OCI-LY3 (cell line): Measurements from ENCODE around the gene COG3.
A peak's percentile ranks its signal among the peaks of the same experiment; 100 is the strongest.

Source experiments
- H2AFZ ChIP-seq: fragments of 200-600, 300-600 bp; shearing (Covaris generic); 2 replicates; pipeline ENCODE4 v1.6.0; 2014; ENCODE audit warnings: antibody characterized with exemption, low read depth, low read length
- H3K27ac ChIP-seq: fragments of 200-600, 300-600 bp; sonication (generic); 2 replicates; pipeline ENCODE4 v1.5.1; 2014; ENCODE audit warnings: mild to moderate bottlenecking, low read length, moderate library complexity, mixed read lengths
- H3K27me3 ChIP-seq: fragments of 200-600, 300-600 bp; sonication (generic); 2 replicates; pipeline ENCODE4 v1.6.1; 2014; ENCODE audit warnings: low read depth, low read length, mixed read lengths
- H3K36me3 ChIP-seq: fragments of 200-600, 300-600 bp; sonication (generic); replicated peaks from 2 replicates; pipeline ENCODE3; 2014; ENCODE audit warnings: low read depth, low read length, mixed read lengths
- H3K4me1 ChIP-seq: fragments of 300-600, 200-600 bp; sonication (generic); 2 replicates; pipeline ENCODE4 v1.6.1; 2014; ENCODE audit warnings: low read length, mixed read lengths
- H3K4me2 ChIP-seq: fragments of 200-600, 300-600 bp; sonication (generic); 2 replicates; pipeline ENCODE4 v1.6.1; 2014; ENCODE audit warnings: low read length, mixed read lengths
- H3K4me3 ChIP-seq: fragments of 300-600, 200-600 bp; sonication (generic); 2 replicates; pipeline ENCODE4 v1.5.1; 2014; ENCODE audit warnings: antibody characterized with exemption, mild to moderate bottlenecking, low read length, moderate library complexity
- H3K79me2 ChIP-seq: fragments of 300-600, 200-600 bp; shearing (Covaris generic); 2 replicates; pipeline ENCODE4 v1.6.1; 2014; ENCODE audit warnings: mild to moderate bottlenecking, low read length, mixed read lengths
- H3K9ac ChIP-seq: fragments of 300-600, 200-600 bp; shearing (Covaris generic); 2 replicates; pipeline ENCODE4 v1.6.0; 2014; ENCODE audit warnings: mild to moderate bottlenecking, low read length, moderate library complexity
- H3K9me3 ChIP-seq: fragments of 200-600, 300-600 bp; shearing (Covaris generic); 2 replicates; pipeline ENCODE4 v1.6.1; 2014; ENCODE audit warnings: low read length, mixed read lengths; ENCODE audit not compliant: insufficient read depth
- H4K20me1 ChIP-seq: fragments of 200-600, 300-600 bp; sonication (generic); 2 replicates; pipeline ENCODE4 v1.6.1; 2016; ENCODE audit warnings: low read length, mixed read lengths; ENCODE audit not compliant: insufficient read depth
- EZH2phosphoT487 ChIP-seq: fragments of 200-600 bp; shearing (Covaris generic); IDR thresholded peaks from 2 replicates; pipeline ENCODE4 v1.6.1; 2018; ENCODE audit warnings: antibody characterized with exemption, mixed run types, low read depth
- TF ChIP-seq, protein P1 (sequence below): fragments of 200-600, 300-600 bp; sonication (generic); IDR thresholded peaks from 2 replicates; pipeline ENCODE4 v1.5.1; 2014; ENCODE audit warnings: antibody characterized with exemption, low read length, low read depth

Gene COG3

DNA sequence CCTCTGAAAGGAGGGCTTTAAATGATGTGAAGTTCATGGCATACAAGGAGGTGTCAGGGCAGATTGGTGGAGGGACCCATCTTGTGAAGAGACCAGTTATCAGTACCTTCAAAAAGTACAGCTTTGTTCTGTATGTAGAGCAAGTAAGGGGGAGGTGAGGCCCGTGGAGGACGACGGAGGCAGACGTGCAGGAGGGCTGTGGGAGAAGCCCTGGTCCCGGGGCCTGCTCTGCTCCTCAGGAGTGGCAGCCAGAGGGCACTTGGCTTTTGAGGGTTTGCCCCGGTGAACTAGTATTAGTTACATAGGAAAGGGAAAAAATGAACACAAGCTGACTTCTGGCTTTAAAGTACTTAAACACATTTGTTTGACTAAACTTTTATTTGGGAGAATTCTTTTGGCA lies 42.1 kb downstream of the COG3 start:
- TF ChIP-seq EZH2phosphoT487, result no peak
- TF ChIP-seq, protein P1, sequence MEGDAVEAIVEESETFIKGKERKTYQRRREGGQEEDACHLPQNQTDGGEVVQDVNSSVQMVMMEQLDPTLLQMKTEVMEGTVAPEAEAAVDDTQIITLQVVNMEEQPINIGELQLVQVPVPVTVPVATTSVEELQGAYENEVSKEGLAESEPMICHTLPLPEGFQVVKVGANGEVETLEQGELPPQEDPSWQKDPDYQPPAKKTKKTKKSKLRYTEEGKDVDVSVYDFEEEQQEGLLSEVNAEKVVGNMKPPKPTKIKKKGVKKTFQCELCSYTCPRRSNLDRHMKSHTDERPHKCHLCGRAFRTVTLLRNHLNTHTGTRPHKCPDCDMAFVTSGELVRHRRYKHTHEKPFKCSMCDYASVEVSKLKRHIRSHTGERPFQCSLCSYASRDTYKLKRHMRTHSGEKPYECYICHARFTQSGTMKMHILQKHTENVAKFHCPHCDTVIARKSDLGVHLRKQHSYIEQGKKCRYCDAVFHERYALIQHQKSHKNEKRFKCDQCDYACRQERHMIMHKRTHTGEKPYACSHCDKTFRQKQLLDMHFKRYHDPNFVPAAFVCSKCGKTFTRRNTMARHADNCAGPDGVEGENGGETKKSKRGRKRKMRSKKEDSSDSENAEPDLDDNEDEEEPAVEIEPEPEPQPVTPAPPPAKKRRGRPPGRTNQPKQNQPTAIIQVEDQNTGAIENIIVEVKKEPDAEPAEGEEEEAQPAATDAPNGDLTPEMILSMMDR, result no peak
- Histone ChIP-seq H3K27ac (no peak overlapping the region), H3K27me3 (no peaks in the 10 kb centered on the region), H3K4me1 (no peaks in the 10 kb centered on the region), H3K4me2 (no peak overlapping the region), H3K9me3 (no peaks in the 10 kb centered on the region), H3K36me3 (peaks cover 57% of the 10 kb centered on the region), H3K9ac (no peak overlapping the region), H3K79me2 (no peaks in the 10 kb centered on the region), H2AFZ (no peak overlapping the region), H4K20me1 (0 out of 2 replicates have a peak, but pooled peaks cover 3% of the 10 kb centered on the region), H3K4me3 (no peak overlapping the region)

DNA sequence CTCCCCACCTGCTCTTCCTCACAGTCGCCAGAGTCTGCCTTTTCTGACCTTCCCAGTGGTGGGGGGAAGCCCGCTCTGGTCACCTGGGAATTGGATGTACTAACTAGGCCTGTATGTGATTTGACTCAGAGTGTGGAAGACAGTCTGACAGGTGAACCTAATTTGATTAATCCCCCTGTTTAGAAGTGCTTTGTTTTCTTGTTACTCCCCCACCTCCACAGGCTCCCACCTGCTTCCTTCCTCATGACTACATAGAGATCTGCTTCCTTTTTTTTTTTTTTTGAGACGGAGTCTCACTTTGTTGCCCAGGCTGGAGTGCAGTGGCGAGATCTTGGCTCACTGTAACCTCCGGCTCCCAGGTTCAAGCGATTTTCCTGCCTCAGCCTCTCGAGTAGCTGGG lies 44.0 kb downstream of the COG3 start:
- Histone ChIP-seq H3K27ac (no peak overlapping the region), H3K4me1 (no peaks in the 10 kb centered on the region), H3K9ac (no peak overlapping the region), H3K4me3 (no peak overlapping the region), H3K79me2 (no peaks in the 10 kb centered on the region), H3K27me3 (no peaks in the 10 kb centered on the region), H3K4me2 (no peak overlapping the region), H4K20me1 (0 out of 2 replicates have a peak, but pooled peaks cover 3% of the 10 kb centered on the region), H2AFZ (no peak overlapping the region), H3K36me3 (peaks cover 55% of the 10 kb centered on the region), H3K9me3 (no peaks in the 10 kb centered on the region)
- TF ChIP-seq EZH2phosphoT487, result no peak
- TF ChIP-seq, protein P1, result no peak

DNA sequence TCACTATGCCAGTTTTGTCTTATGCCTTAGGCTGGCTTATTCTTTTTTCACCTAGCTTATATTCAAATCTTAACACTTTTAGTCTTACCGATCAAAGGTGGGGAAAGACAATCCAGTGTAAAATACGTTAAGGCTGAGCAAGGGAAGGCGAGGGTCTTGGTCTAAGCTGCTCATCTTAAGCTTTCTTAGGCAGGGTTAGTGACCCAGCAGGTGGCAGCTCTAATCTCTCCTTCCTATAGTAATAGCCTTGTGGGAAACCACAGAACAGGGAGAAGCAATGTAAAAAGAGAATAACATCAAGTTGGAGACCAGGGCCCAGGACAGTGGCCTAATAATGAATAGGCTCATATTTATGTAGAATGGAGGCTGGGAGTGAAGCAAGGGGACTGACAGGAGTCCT lies 45.9 kb downstream of the COG3 start:
- no peaks in the 10 kb centered on the region for H3K27me3 ChIP-seq
- H3K79me2 ChIP-seq, result no peaks in the 10 kb centered on the region
- H3K27ac ChIP-seq, result no peak overlapping the region
- H3K9ac ChIP-seq, result no peak overlapping the region
- no peak overlapping the region for H3K4me2 ChIP-seq
- H3K4me3 ChIP-seq, result no peak overlapping the region
- H4K20me1 ChIP-seq, result 0 out of 2 replicates have a peak, but pooled peaks cover 3% of the 10 kb centered on the region
- H2AFZ ChIP-seq, result no peak overlapping the region
- H3K36me3 ChIP-seq, result peaks cover 54% of the 10 kb centered on the region
- TF ChIP-seq, protein P1, result no peak
- peaks cover 5% of the 10 kb centered on the region for H3K4me1 ChIP-seq
- H3K9me3 ChIP-seq, result no peaks in the 10 kb centered on the region

DNA sequence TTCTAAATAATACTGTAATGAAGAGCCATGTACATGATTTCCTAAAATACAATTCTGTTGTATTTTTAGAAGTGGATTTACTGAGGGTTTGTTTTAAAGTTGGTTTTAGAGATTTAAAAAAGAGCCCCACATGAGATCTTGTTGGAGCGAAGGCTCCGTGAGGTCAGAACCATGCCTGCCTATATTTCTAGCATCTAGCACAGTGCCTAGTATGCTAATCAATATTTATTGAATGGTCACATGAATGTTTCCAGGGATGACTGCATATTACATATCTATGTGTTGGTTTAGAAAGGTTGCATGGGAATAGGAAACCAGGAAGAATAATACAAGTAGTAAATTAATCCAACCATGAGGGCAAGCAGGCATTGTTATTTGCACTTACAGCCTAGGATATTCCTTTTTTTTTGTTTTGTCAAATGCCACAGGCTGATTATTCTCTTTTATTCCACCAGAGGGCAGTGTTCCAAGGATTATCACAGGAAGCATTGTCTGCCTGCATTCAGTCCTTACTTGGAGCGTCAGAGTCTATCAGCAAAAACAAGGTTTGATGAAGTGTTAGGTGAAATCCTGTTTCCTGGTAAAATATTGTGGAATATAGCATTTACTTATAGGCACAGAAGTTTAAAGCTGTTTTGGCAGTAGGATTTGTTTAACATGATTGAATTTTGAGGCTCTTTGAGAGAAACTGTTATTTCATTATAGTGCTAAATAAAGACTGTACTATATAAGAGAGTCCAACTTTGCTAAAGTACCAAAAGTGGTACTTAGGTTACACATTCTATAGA lies 46.8 kb downstream of the COG3 start:
- no peak overlapping the region for H3K27ac ChIP-seq
- peaks cover 4% of the 10 kb centered on the region; the same call in 1 of the 2 replicates for H4K20me1 ChIP-seq
- H3K36me3 ChIP-seq, result peaks cover 59% of the 10 kb centered on the region
- no peaks in the 10 kb centered on the region for H3K27me3 ChIP-seq
- no peak overlapping the region for H2AFZ ChIP-seq
- no peaks in the 10 kb centered on the region for H3K9me3 ChIP-seq
- no peaks in the 10 kb centered on the region for H3K79me2 ChIP-seq
- TF ChIP-seq EZH2phosphoT487, result no peak
- TF ChIP-seq, protein P1, result peak; percentile 92
- no peak overlapping the region for H3K4me3 ChIP-seq
- no peak overlapping the region for H3K9ac ChIP-seq
- H3K4me1 ChIP-seq, result peaks cover 13% of the 10 kb centered on the region
- no peak overlapping the region for H3K4me2 ChIP-seq
